Stomach smooth muscle (tissue), 2 donors: ENCODE data around the gene SV2B.

Experiments used
- H3K27ac ChIP-seq: one replicate; pipeline ENCODE4 v1.7.0; 2013; ENCODE audit warnings: mild to moderate bottlenecking, low read length, inconsistent platforms
- H3K27me3 ChIP-seq, 2 donors: one replicate each; pipeline ENCODE4 v1.7.0; 2013; ENCODE audit warnings: low read length in 2 of 2; ENCODE audit not compliant: insufficient read depth in 2 of 2, control insufficient read depth in 1 of 2
- H3K36me3 ChIP-seq, 2 donors: one replicate each; pipeline ENCODE4 v1.7.0; 2013; ENCODE audit warnings: low read length in 2 of 2; ENCODE audit not compliant: control insufficient read depth in 2 of 2, insufficient read depth in 2 of 2
- H3K4me1 ChIP-seq: one replicate; pipeline ENCODE4 v1.7.0; 2013; ENCODE audit warnings: low read length; ENCODE audit not compliant: control insufficient read depth, insufficient read depth
- H3K4me3 ChIP-seq, 2 donors: one replicate each; pipeline ENCODE4 v1.7.0; 2013; ENCODE audit warnings: low read length in 2 of 2
- H3K9ac ChIP-seq, 2 donors: one replicate each; pipeline ENCODE4 v1.7.0; 2013; ENCODE audit warnings: low read length in 2 of 2, mild to moderate bottlenecking in 1 of 2
- H3K9me3 ChIP-seq, 2 donors: one replicate each; pipeline ENCODE4 v1.7.0; 2013; ENCODE audit warnings: low read length in 2 of 2; ENCODE audit not compliant: control insufficient read depth in 2 of 2
- donor health status: healthy.
- donor health status: Pancreatic carcinoma.

SV2B gene

GRCh38 chr15:91308199-91308598 is 208.1 kb downstream of the SV2B start:
- Histone ChIP-seq H3K36me3 (no peaks in the 10 kb centered on the region), H3K27ac (no peak overlapping the region), H3K27me3 (peaks cover 11 to 24% of the 10 kb centered on the region in 2 donors), H3K4me1 (peaks cover 6% of the 10 kb centered on the region), H3K4me3 (no peak overlapping the region), H3K9me3 (no peaks in the 10 kb centered on the region), H3K9ac (no peak overlapping the region)

GRCh38 chr15:91308855-91309254 is 208.8 kb downstream of the SV2B start:
- Histone ChIP-seq H3K4me1 (peaks cover 2% of the 10 kb centered on the region), H3K9ac (no peak overlapping the region), H3K27ac (no peak overlapping the region), H3K9me3 (no peaks in the 10 kb centered on the region), H3K36me3 (no peaks in the 10 kb centered on the region), H3K27me3 (peaks cover 5 to 17% of the 10 kb centered on the region in 2 donors), H3K4me3 (no peak overlapping the region)

- H3K9ac ChIP-seq, result no peak overlapping the region
- H3K36me3 ChIP-seq, result no peaks in the 10 kb centered on the region
- H3K4me3 ChIP-seq, result no peak overlapping the region
- H3K27me3 ChIP-seq, result peaks cover 4 to 6% of the 10 kb centered on the region in 2 donors
- H3K27ac ChIP-seq, result no peak overlapping the region
- H3K4me1 ChIP-seq, result no peaks in the 10 kb centered on the region
- no peaks in the 10 kb centered on the region for H3K9me3 ChIP-seq
Observed at GRCh38 chr15:91311986-91312385, 211.9 kb downstream of the SV2B start.

GRCh38 chr15:91316126-91316525 is 216.1 kb downstream of the SV2B start:
- no peak overlapping the region for H3K9ac ChIP-seq
- H3K9me3 ChIP-seq, result no peaks in the 10 kb centered on the region
- no peaks in the 10 kb centered on the region for H3K4me1 ChIP-seq
- no peaks in the 10 kb centered on the region for H3K36me3 ChIP-seq
- no peak overlapping the region for H3K4me3 ChIP-seq
- peaks cover 0 to 2% of the 10 kb centered on the region in 2 donors for H3K27me3 ChIP-seq
- no peak overlapping the region for H3K27ac ChIP-seq

- Histone ChIP-seq H3K9ac (no peak overlapping the region), H3K27ac (no peak overlapping the region), H3K9me3 (no peaks in the 10 kb centered on the region), H3K4me3 (no peak overlapping the region), H3K36me3 (no peaks in the 10 kb centered on the region), H3K27me3 (peaks cover 0 to 2% of the 10 kb centered on the region in 2 donors), H3K4me1 (no peaks in the 10 kb centered on the region)
Observed at GRCh38 chr15:91318516-91318915, 218.5 kb downstream of the SV2B start.

DNA sequence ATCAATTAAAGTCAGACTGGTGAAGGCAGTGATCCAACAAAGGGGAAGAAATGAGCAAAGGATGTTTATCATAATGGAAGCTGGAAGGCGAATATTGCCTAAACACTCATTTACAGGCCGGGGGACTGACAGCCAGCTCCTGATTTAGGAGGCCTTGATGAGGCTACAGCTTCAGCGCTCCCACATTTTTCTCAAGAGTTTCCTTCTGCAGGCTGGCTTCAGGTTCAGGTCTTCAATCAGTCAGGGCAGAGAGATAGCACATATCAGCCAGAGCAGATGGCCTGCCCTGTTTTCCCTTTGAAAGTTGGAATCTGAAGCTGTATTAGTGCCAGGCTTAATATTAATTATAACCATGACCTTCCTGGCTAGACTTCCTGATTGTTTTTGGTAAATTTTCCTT is 218.9 kb downstream of the SV2B start:
- no peak overlapping the region for H3K4me3 ChIP-seq
- H3K4me1 ChIP-seq, result no peaks in the 10 kb centered on the region

DNA sequence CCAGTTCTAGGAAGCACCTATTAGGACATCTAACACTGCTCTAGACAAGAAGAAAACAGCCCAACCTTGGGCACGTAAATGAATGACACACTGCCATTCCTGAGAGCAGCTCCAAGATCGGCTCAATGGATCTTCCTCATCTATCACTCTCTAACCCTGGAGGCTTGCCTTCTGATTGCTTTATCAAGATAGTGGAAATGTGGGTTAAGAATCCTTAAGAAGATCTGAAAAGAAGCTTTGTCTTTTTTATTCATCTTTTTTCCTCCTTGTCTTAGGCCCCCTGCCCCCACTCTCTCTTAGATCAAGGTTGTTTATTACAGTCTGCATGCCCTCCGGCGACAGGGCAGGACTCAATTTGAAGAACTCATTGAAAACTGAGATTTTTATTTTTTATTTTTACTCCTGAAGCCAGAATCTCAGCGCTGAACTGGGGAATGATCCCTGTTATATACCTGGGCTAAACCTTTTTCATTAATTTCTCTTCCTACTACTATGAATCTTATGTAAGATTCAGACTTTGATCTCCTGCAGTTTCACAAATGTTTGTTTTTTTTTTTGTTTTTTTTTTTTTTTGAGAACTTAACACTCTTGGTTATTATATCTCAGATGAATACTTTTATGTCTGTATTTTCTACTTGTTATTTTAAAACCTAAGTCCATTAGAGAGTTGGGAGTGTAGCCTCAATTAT is 219.5 kb downstream of the SV2B start:
- no peaks in the 10 kb centered on the region for H3K9me3 ChIP-seq
- no peak overlapping the region for H3K27ac ChIP-seq
- peaks cover 0 to 2% of the 10 kb centered on the region in 2 donors for H3K27me3 ChIP-seq
- H3K4me1 ChIP-seq, result no peaks in the 10 kb centered on the region
- H3K4me3 ChIP-seq, result no peak overlapping the region
- H3K9ac ChIP-seq, result no peak overlapping the region
- no peaks in the 10 kb centered on the region for H3K36me3 ChIP-seq

More for the DNA sequence above, 218.9 kb downstream of the SV2B start:
- Histone ChIP-seq H3K9me3 (no peaks in the 10 kb centered on the region), H3K27me3 (peaks cover 0 to 2% of the 10 kb centered on the region in 2 donors), H3K27ac (no peak overlapping the region), H3K36me3 (no peaks in the 10 kb centered on the region), H3K9ac (no peak overlapping the region)

GRCh38 chr15:91320101-91320500 is 220.0 kb downstream of the SV2B start:
- Histone ChIP-seq H3K9me3 (no peaks in the 10 kb centered on the region), H3K4me1 (no peaks in the 10 kb centered on the region), H3K4me3 (no peak overlapping the region), H3K27ac (no peak overlapping the region), H3K36me3 (no peaks in the 10 kb centered on the region), H3K9ac (no peak overlapping the region), H3K27me3 (no peaks in the 10 kb centered on the region)

- H3K9ac ChIP-seq, result no peak overlapping the region
- no peak overlapping the region for H3K27ac ChIP-seq
- no peaks in the 10 kb centered on the region for H3K9me3 ChIP-seq
- H3K27me3 ChIP-seq, result no peaks in the 10 kb centered on the region
- no peaks in the 10 kb centered on the region for H3K4me1 ChIP-seq
- no peak overlapping the region for H3K4me3 ChIP-seq
- no peaks in the 10 kb centered on the region for H3K36me3 ChIP-seq
Observed at GRCh38 chr15:91329914-91330313, 229.9 kb downstream of the SV2B start.

- no peaks in the 10 kb centered on the region for H3K36me3 ChIP-seq
Observed at GRCh38 chr15:91331581-91331980, 231.5 kb downstream of the SV2B start.

DNA sequence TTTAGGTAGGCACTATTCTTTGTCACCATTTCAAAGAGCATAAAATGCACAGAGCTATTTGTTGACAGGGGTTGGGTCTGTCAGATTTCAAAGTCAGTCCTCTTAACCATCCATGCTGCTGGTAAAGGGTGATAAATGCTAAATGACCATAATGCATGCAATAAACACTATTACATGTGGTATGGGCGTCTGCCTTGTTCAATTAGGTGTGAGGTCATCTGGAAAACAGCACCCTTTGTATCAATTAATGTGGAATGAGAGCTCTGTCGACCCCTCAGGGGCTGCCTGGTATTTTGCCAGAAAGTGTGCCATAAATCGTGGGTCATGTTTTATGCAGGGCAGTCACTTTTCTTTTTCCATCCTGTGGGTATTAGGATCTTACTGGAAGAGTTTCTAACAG is 235.6 kb downstream of the SV2B start:
- H3K9ac ChIP-seq, result no peak overlapping the region
- H3K9me3 ChIP-seq, result no peaks in the 10 kb centered on the region
- H3K36me3 ChIP-seq, result no peaks in the 10 kb centered on the region
- no peak overlapping the region for H3K4me3 ChIP-seq
- H3K4me1 ChIP-seq, result no peaks in the 10 kb centered on the region
- no peaks in the 10 kb centered on the region for H3K27me3 ChIP-seq
- no peak overlapping the region for H3K27ac ChIP-seq

More at GRCh38 chr15:91331581-91331980, 231.5 kb downstream of the SV2B start:
- H3K4me1 ChIP-seq, result no peaks in the 10 kb centered on the region
- no peaks in the 10 kb centered on the region for H3K27me3 ChIP-seq
- H3K4me3 ChIP-seq, result no peak overlapping the region
- no peaks in the 10 kb centered on the region for H3K9me3 ChIP-seq
- H3K9ac ChIP-seq, result no peak overlapping the region
- H3K27ac ChIP-seq, result no peak overlapping the region
